GM21619 (cell line): ENCODE measurements around the gene FAM168A.
"Not testable (repeated sequence)": the region's sequence is repeated elsewhere in the genome, so short reads cannot be mapped to it uniquely, and the experiment has no call there.

Source experiments
- ATAC-seq: cut with Tn5 transposase; IDR thresholded peaks from one replicate; pipeline ENCODE4 v1.9.1; 2021; ENCODE audit not compliant: unreplicated experiment

Gene FAM168A

GRCh38 chr11:73436859-73437258 lies 161.1 kb downstream of the FAM168A start:
- ATAC-seq = not testable (repeated sequence)

GRCh38 chr11:73431396-73431795 lies 166.5 kb downstream of the FAM168A start:
- no peak for ATAC-seq

GRCh38 chr11:73430326-73430725 lies 167.6 kb downstream of the FAM168A start:
- no peak for ATAC-seq

- ATAC-seq = no peak
These were observed 168.7 kb downstream of the FAM168A start for GRCh38 chr11:73429121-73429750.

- ATAC-seq = no peak
These were observed 169.2 kb downstream of the FAM168A start for GRCh38 chr11:73428699-73429098.

- ATAC-seq = no peak
These were observed 169.7 kb downstream of the FAM168A start for GRCh38 chr11:73428227-73428626.

GRCh38 chr11:73426219-73426850 lies 171.6 kb downstream of the FAM168A start:
- ATAC-seq = no peak

- no peak for ATAC-seq
These were observed 172.8 kb downstream of the FAM168A start for GRCh38 chr11:73425108-73425507.

GRCh38 chr11:73423506-73423905 lies 174.4 kb downstream of the FAM168A start:
- no peak for ATAC-seq

- ATAC-seq = no peak
These were observed 175.0 kb downstream of the FAM168A start for GRCh38 chr11:73422886-73423285.

GRCh38 chr11:73420136-73420535 lies 177.8 kb downstream of the FAM168A start:
- ATAC-seq = no peak

GRCh38 chr11:73416786-73417185 lies 181.1 kb downstream of the FAM168A start:
- ATAC-seq = no peak

GRCh38 chr11:73415854-73416615 lies 181.9 kb downstream of the FAM168A start:
- no peak for ATAC-seq

- no peak for ATAC-seq
These were observed 182.8 kb downstream of the FAM168A start for GRCh38 chr11:73414977-73415651.

- ATAC-seq = no peak
These were observed 184.7 kb downstream of the FAM168A start for GRCh38 chr11:73413256-73413655.

GRCh38 chr11:73412308-73412707 lies 185.6 kb downstream of the FAM168A start:
- no peak for ATAC-seq

- ATAC-seq = no peak
These were observed 186.9 kb downstream of the FAM168A start for GRCh38 chr11:73411031-73411430.

GRCh38 chr11:73410627-73411026 lies 187.3 kb downstream of the FAM168A start:
- ATAC-seq = no peak

- no peak for ATAC-seq
These were observed 188.5 kb downstream of the FAM168A start for GRCh38 chr11:73409431-73409830.

GRCh38 chr11:73406619-73407018 lies 191.3 kb downstream of the FAM168A start:
- ATAC-seq = no peak

- no peak for ATAC-seq
These were observed 191.8 kb downstream of the FAM168A start for GRCh38 chr11:73406131-73406530.

- no peak for ATAC-seq
These were observed 192.8 kb downstream of the FAM168A start for GRCh38 chr11:73405146-73405510.
